ENCODE measurements around the gene RASEF.

Gene RASEF

DNA sequence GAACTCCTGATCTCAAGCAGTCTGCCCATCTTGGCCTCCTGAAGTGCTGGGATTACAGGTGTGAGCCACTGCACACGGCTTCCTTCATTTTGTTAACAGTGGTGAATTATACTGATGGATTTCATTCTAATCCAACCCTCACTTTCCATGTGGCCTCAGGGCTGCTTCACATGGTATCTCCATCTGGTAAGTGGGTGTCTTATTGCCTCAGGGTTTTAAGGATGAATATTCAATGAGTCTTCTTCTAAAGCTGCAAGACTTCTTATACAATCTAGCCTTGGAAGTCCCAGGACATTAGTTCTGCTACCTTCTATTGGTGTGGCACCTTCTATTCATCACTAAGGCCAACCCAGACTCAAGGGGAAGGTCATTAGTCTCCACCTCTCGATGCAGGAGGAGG, 8.7 kb upstream of the RASEF start:
- WGBS, 2 donors (ENCODE audit: extremely low coverage in 2 of 2, insufficient read length in 2 of 2, insufficient replicate concordance in 1 of 2): no CpG with 5 or more reads among the region's 2 CpGs
- no peak overlapping the region for H4K8ac ChIP-seq (ENCODE audit: low read depth, low read length)
- no peak overlapping the region for H3K27ac ChIP-seq (replicated peaks; ENCODE audit: low read length)
- H3K18ac ChIP-seq (ENCODE audit: low read length): no peak overlapping the region
- DNase-seq (ENCODE audit: low spot score): no peak
- no peaks in the 10 kb centered on the region for H3K4me1 ChIP-seq (ENCODE audit: control insufficient read depth in 2 of 2, insufficient read depth in 1 of 2, low read depth in 1 of 2, low read length in 2 of 2)
- no peak overlapping the region for H2AFZ ChIP-seq (ENCODE audit: low read length)
- no peak overlapping the region for H3K14ac ChIP-seq (ENCODE audit: low read length)
- H3K79me1 ChIP-seq (ENCODE audit: low read depth, low read length): no peaks in the 10 kb centered on the region
- H3K4me3 ChIP-seq (ENCODE audit: low read length in 2 of 2): no peak overlapping the region
- H3K4ac ChIP-seq (ENCODE audit: low read length): no peak overlapping the region
- H2BK15ac ChIP-seq (ENCODE audit: low read length): no peak overlapping the region
- no peak overlapping the region for H2BK12ac ChIP-seq (ENCODE audit: low read length)
- no peaks in the 10 kb centered on the region for H3K9me3 ChIP-seq (replicated peaks in 1 of 2; ENCODE audit: control insufficient read depth in 2 of 2, insufficient read depth in 1 of 2, low read depth in 1 of 2, low read length in 2 of 2)
- no peak overlapping the region for H2AK5ac ChIP-seq (ENCODE audit: low read depth, low read length)
- no peak overlapping the region for H3K23ac ChIP-seq (ENCODE audit: low read depth, low read length, poor library complexity)
- no peak overlapping the region for H3K9ac ChIP-seq (ENCODE audit: low read depth, low read length, poor library complexity)
- H3K27me3 ChIP-seq (ENCODE audit: control insufficient read depth in 3 of 3, insufficient read depth in 3 of 3, low read depth in 1 of 3, low read length in 3 of 3): peaks cover 0 to 4% (median 0%) of the 10 kb centered on the region in 3 experiments
- no peak overlapping the region for H4K91ac ChIP-seq (ENCODE audit: low read depth, low read length, poor library complexity)
- H2BK5ac ChIP-seq (ENCODE audit: low read length): no peak overlapping the region
- H2BK120ac ChIP-seq (ENCODE audit: low read depth, low read length): no peak overlapping the region
- no peaks in the 10 kb centered on the region for H3K36me3 ChIP-seq (replicated peaks in 1 of 2; ENCODE audit: control insufficient read depth in 2 of 2, insufficient read depth in 2 of 2, low read length in 2 of 2)
- H3K4me2 ChIP-seq (ENCODE audit: insufficient read depth, low read length, poor library complexity, severe bottlenecking): no peak overlapping the region

DNA sequence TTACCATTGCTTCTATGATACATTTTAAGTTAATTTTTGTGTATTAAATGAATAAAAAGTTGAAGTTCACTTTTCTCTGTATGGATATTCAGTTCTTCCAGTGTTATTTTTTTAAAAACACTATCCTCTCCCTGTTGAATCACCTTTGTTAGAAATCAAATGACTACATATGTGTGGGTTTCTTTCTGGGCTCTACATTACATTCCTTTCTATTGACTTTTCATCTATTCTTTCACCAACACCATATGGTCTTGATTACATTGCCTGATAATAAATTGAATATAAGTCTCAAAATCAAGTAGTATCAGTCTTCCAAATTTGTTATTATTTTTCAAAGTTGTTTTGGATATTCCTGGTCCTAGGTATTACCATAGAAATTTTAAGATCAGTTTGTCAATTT, 7.3 kb upstream of the RASEF start:
- H4K91ac ChIP-seq (ENCODE audit: low read depth, low read length, poor library complexity): no peak overlapping the region
- no peak overlapping the region for H3K9ac ChIP-seq (ENCODE audit: low read depth, low read length, poor library complexity)
- H3K4me1 ChIP-seq (ENCODE audit: control insufficient read depth in 2 of 2, insufficient read depth in 1 of 2, low read depth in 1 of 2, low read length in 2 of 2): no peaks in the 10 kb centered on the region
- no peak overlapping the region for H4K8ac ChIP-seq (ENCODE audit: low read depth, low read length)
- no peak overlapping the region for H2BK15ac ChIP-seq (ENCODE audit: low read length)
- H3K36me3 ChIP-seq (replicated peaks in 1 of 2; ENCODE audit: control insufficient read depth in 2 of 2, insufficient read depth in 2 of 2, low read length in 2 of 2): no peaks in the 10 kb centered on the region
- peaks cover 0 to 11% (median 0%) of the 10 kb centered on the region in 3 experiments for H3K27me3 ChIP-seq (ENCODE audit: control insufficient read depth in 3 of 3, insufficient read depth in 3 of 3, low read depth in 1 of 3, low read length in 3 of 3)
- no peak overlapping the region for H3K4me2 ChIP-seq (ENCODE audit: insufficient read depth, low read length, poor library complexity, severe bottlenecking)
- no peak overlapping the region for H2BK12ac ChIP-seq (ENCODE audit: low read length)
- no peak overlapping the region for H2AFZ ChIP-seq (ENCODE audit: low read length)
- H2BK120ac ChIP-seq (ENCODE audit: low read depth, low read length): no peak overlapping the region
- no peaks in the 10 kb centered on the region for H3K79me1 ChIP-seq (ENCODE audit: low read depth, low read length)
- no peak overlapping the region for H3K4me3 ChIP-seq (ENCODE audit: low read length in 2 of 2)
- H3K27ac ChIP-seq (replicated peaks; ENCODE audit: low read length): no peak overlapping the region
- no peak overlapping the region for H3K23ac ChIP-seq (ENCODE audit: low read depth, low read length, poor library complexity)
- H3K18ac ChIP-seq (ENCODE audit: low read length): no peak overlapping the region
- DNase-seq (ENCODE audit: low spot score): no peak
- no peak overlapping the region for H3K4ac ChIP-seq (ENCODE audit: low read length)
- no peaks in the 10 kb centered on the region for H3K9me3 ChIP-seq (replicated peaks in 1 of 2; ENCODE audit: control insufficient read depth in 2 of 2, insufficient read depth in 1 of 2, low read depth in 1 of 2, low read length in 2 of 2)
- no peak overlapping the region for H2AK5ac ChIP-seq (ENCODE audit: low read depth, low read length)
- H2BK5ac ChIP-seq (ENCODE audit: low read length): no peak overlapping the region
- no peak overlapping the region for H3K14ac ChIP-seq (ENCODE audit: low read length)

- H3K36me3 ChIP-seq (replicated peaks in 1 of 2; ENCODE audit: control insufficient read depth in 2 of 2, insufficient read depth in 2 of 2, low read length in 2 of 2): no peaks in the 10 kb centered on the region
- H3K27me3 ChIP-seq (ENCODE audit: control insufficient read depth in 3 of 3, insufficient read depth in 3 of 3, low read depth in 1 of 3, low read length in 3 of 3): peaks cover 0 to 16% (median 0%) of the 10 kb centered on the region in 3 experiments
- H2AFZ ChIP-seq (ENCODE audit: low read length): no peak overlapping the region
- H3K23ac ChIP-seq (ENCODE audit: low read depth, low read length, poor library complexity): no peak overlapping the region
- H3K4me3 ChIP-seq (ENCODE audit: low read length in 2 of 2): no peak overlapping the region
- no peak overlapping the region for H3K4ac ChIP-seq (ENCODE audit: low read length)
- H3K14ac ChIP-seq (ENCODE audit: low read length): no peak overlapping the region
- H3K27ac ChIP-seq (replicated peaks; ENCODE audit: low read length): no peak overlapping the region
- no peak overlapping the region for H3K18ac ChIP-seq (ENCODE audit: low read length)
- DNase-seq (ENCODE audit: low spot score): no peak
- no peak overlapping the region for H2BK120ac ChIP-seq (ENCODE audit: low read depth, low read length)
- WGBS, 2 donors (ENCODE audit: extremely low coverage in 2 of 2, insufficient read length in 2 of 2, insufficient replicate concordance in 1 of 2): no CpG with 5 or more reads among the region's 1 CpG
- H4K91ac ChIP-seq (ENCODE audit: low read depth, low read length, poor library complexity): no peak overlapping the region
- H4K8ac ChIP-seq (ENCODE audit: low read depth, low read length): no peak overlapping the region
- H3K4me1 ChIP-seq (ENCODE audit: control insufficient read depth in 2 of 2, insufficient read depth in 1 of 2, low read depth in 1 of 2, low read length in 2 of 2): no peaks in the 10 kb centered on the region
- H2BK5ac ChIP-seq (ENCODE audit: low read length): no peak overlapping the region
- no peak overlapping the region for H3K4me2 ChIP-seq (ENCODE audit: insufficient read depth, low read length, poor library complexity, severe bottlenecking)
- no peaks in the 10 kb centered on the region for H3K9me3 ChIP-seq (replicated peaks in 1 of 2; ENCODE audit: control insufficient read depth in 2 of 2, insufficient read depth in 1 of 2, low read depth in 1 of 2, low read length in 2 of 2)
- no peaks in the 10 kb centered on the region for H3K79me1 ChIP-seq (ENCODE audit: low read depth, low read length)
- H2AK5ac ChIP-seq (ENCODE audit: low read depth, low read length): no peak overlapping the region
- no peak overlapping the region for H3K9ac ChIP-seq (ENCODE audit: low read depth, low read length, poor library complexity)
- no peak overlapping the region for H2BK12ac ChIP-seq (ENCODE audit: low read length)
- H2BK15ac ChIP-seq (ENCODE audit: low read length): no peak overlapping the region
These were observed 6.7 kb upstream of the RASEF start for GRCh38 chr9:83069651-83070050.

GRCh38 chr9:83068414-83068813, 5.5 kb upstream of the RASEF start:
- Histone ChIP-seq H3K4me3 (ENCODE audit: low read length in 2 of 2) (no peak overlapping the region), H3K27me3 (ENCODE audit: control insufficient read depth in 3 of 3, insufficient read depth in 3 of 3, low read depth in 1 of 3, low read length in 3 of 3) (peaks cover 0 to 28% (median 3%) of the 10 kb centered on the region in 3 experiments), H2AFZ (ENCODE audit: low read length) (no peak overlapping the region), H4K91ac (ENCODE audit: low read depth, low read length, poor library complexity) (no peak overlapping the region), H3K4ac (ENCODE audit: low read length) (no peak overlapping the region), H2BK12ac (ENCODE audit: low read length) (no peak overlapping the region), H3K14ac (ENCODE audit: low read length) (no peak overlapping the region), H3K23ac (ENCODE audit: low read depth, low read length, poor library complexity) (no peak overlapping the region), H2BK5ac (ENCODE audit: low read length) (no peak overlapping the region), H3K18ac (ENCODE audit: low read length) (no peak overlapping the region), H3K36me3 (replicated peaks in 1 of 2; ENCODE audit: control insufficient read depth in 2 of 2, insufficient read depth in 2 of 2, low read length in 2 of 2) (no peaks in the 10 kb centered on the region), H2AK5ac (ENCODE audit: low read depth, low read length) (no peak overlapping the region), H3K4me1 (ENCODE audit: control insufficient read depth in 2 of 2, insufficient read depth in 1 of 2, low read depth in 1 of 2, low read length in 2 of 2) (no peaks in the 10 kb centered on the region), H2BK15ac (ENCODE audit: low read length) (no peak overlapping the region), H3K9ac (ENCODE audit: low read depth, low read length, poor library complexity) (no peak overlapping the region), H4K8ac (ENCODE audit: low read depth, low read length) (no peak overlapping the region), H3K9me3 (replicated peaks in 1 of 2; ENCODE audit: control insufficient read depth in 2 of 2, insufficient read depth in 1 of 2, low read depth in 1 of 2, low read length in 2 of 2) (no peaks in the 10 kb centered on the region), H3K27ac (replicated peaks; ENCODE audit: low read length) (no peak overlapping the region), H3K4me2 (ENCODE audit: insufficient read depth, low read length, poor library complexity, severe bottlenecking) (no peak overlapping the region), H3K79me1 (ENCODE audit: low read depth, low read length) (no peaks in the 10 kb centered on the region), H2BK120ac (ENCODE audit: low read depth, low read length) (no peak overlapping the region)
- no CpG with 5 or more reads among the region's 1 CpG for WGBS, 2 donors (ENCODE audit: extremely low coverage in 2 of 2, insufficient read length in 2 of 2, insufficient replicate concordance in 1 of 2)
- DNase-seq (ENCODE audit: low spot score): no peak
